ENCODE measurements around the gene CPE.
A peak's percentile ranks its signal among the peaks of the same experiment; 100 is the strongest.

The CPE gene

DNA sequence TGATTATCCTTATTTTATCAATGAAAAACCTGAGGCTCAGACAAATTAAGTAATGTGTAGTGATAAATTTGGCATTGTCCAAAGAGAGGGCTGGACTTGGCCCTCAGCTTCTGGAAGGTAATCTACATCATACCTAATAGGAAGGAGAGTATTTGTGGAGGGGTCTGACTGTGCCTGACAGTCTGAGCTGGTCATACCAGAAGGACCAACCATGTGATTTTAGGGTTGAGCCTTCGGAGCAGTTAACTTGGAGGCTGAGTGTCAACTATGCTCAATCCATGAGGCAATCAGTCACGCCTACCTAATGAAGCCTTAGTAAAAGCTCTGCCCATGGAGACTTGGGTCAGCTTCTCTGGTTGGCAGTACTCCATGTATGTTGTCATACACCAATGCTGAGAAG lies 136.4 kb downstream of the CPE start:
- DNase-seq, result no peak

DNA sequence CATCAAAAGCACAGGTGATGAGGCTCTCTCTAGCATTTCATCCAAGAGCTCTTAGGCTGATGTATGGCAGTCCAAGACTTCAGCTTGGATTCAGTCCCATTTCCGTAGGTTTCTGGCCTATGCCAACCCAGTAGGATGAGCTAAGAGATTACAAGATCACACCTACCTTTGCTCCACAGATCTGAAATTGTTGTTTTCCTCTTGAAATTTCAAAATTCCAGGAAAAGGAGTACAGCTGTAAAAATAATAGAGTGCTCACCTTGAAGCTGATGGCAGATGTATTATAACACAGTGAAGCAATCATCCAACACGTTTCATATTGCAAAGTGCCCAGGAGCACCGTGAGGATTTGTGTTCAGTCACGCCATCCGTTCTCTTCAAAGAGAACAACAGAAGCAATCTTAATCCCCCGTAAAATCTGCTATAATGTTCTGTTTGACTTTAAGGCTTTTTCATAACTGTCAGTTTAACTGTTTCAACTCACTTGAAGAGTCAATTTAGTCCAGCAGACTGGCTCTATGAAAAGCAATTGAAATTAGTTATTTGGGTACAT lies 137.5 kb downstream of the CPE start:
- no peak for DNase-seq

DNA sequence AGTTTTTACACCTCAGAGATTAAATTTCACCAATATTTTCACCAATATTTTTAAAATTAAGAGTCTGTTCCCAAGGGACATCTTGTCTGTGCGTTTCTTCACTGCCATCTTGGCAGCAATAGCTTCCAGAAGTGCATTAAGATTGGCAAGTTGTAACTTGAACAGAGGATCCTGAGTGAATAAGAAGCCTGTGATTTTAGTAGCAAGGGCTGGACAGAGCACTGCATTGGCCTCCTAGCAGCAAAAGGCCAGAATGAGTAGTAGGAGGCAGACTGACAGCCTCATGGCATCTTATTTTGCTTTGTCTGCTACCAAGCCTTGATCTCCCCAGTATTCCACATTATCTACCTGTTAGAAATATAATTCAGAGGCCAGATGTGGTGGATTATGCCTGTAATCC lies 138.4 kb downstream of the CPE start:
- DNase-seq, result no peak

DNA sequence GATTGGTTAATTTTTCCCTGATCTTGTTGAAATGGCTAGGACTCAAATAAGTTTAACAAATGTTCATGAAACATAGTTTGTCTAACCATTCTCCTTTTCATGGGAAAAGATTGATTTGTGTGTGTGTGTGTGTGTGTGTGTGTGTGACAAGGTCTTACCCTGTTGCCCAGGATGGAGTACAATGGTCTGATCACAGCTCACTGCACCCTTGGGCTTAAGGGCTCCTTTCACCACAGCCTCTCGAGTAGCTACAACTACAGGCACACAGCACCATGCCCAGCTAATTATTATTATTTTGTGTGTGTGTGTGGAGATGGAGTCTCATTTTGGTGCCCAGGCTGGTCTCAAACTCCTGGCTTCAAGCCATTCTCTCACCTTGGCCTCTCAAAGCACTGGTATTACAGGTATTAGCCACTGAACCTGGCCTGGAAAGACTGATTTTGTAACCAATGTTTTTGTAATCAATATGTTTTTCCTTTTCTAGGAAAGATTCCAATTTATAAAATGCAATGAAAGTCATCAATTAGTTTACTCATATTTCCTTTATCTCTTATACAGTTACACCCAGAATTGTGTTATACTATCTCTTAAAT lies 139.3 kb downstream of the CPE start:
- DNase-seq, result no peak

DNA sequence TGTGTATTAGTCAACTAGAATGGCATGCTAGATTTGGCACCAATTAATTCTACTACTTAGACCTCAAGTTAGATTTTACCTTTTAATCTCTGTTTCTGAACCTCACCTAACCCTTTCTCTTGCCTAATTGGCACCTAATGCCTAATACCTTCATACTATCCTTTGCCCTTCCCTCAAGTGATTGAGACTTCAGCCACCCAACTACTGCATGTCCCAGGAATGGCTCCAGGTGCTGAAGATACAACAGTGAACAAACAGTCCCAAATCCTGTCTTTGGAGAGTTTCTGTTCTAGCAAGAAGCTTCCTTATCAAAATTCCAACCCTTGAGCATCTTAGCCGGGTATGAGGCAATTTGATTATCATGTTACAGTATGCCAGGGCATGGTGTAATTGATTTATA lies 139.9 kb downstream of the CPE start:
- no peak for DNase-seq

DNA sequence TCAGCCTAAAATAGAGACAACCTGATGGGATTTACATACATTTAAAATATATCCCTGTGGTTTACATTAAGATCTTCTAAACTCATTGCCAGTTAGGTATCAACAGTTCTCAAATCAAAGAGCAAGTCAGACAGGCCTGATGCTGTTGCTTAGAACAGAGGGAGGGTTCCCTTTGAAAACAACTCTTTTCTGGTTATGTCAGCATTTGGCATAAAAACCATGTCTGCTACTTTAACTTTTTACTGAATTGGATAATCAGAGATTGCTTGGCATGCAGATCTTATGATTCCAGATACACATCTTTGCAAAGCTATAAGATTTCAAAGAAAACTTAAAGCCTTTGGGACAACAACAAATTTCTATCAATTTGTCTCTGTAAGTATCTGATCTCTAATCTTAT lies 140.8 kb downstream of the CPE start:
- DNase-seq, result no peak

DNA sequence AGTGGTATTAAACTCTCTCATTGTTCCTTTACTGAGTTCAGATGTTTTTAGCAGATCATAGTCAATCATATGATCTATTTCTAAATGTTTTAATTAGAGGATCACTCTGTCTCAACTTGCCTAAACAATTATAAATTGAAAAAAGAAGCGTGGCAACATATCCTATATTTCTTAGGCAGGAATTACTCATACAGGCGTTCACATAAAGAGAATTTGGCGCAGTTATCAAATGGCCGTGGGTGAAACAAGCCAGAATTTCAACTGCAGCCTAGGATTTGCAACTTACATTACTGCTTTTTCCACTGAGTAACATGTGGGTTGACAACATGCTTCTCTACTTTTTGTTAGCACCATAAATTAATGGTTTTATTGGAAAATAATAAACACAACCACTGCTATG lies 141.3 kb downstream of the CPE start:
- DNase-seq, result no peak

DNA sequence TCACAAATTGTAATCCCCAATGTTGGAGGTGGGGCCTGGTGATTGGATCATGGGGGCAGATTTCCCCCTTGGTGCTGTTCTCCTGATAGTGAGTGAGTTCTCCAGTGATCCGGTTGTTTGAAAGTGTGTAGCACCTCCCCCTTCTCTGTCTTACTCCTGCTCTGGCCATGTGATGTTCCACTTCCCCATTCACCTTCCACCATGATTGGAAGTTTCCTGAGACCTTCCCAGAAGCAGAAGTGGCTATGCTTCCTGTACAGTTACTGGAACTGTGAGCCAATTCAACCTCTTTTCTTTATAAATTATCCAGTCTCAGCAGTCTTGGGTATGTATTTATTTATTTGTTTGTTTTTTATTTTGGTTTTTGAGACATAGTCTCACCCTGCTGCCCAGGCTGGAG lies 143.2 kb downstream of the CPE start:
- no peak for DNase-seq

DNA sequence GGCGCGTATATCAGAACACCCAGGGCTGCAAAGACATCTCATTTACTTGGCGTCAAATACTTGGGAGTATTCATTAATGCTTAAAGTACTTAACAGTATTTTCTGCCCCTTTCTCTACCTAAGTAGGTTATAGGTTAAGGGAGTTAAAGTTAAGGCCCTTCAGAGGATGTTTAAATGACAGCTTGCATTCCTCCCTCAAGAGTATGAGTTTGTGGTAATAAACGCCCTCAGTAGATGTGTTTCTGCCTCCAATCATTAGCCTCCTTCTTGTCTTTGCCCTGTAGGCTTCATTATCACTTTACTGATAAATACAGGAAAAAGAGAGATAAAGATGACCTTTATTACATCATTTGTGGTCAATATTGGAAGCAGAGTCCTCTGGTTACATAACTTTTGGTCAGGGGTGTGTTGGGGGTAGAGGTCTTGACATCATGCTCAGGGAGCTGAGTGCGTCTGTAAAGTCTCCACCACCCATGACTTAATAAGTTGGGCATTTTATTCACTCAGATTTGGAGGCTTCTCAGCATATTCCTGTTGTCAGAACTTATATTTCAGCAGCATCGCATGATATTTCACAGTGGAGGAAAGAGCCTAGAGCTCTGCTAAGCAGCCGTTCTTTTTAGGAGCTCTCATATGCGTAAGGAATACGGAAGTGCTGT lies 145.9 kb downstream of the CPE start:
- no peak for DNase-seq

DNA sequence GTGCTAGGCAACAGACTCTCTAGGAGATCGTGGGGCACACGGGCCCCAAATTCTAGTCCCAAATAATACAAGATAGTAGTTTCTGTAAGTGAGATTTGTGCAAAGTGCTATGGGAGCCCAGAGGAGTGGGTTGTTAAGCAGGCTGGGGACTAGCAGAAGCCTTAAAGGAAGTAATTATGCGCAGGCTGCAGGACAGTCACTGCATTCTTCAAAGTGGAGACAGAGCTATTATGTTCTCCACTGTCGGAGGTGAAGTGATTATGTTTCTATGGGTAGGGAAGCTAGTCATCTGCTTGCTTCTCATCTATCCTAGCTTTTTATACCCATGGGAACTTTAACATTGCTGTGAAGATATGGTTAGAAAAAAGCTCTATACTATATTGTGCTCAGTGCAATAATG lies 154.2 kb downstream of the CPE start:
- no peak for DNase-seq

DNA sequence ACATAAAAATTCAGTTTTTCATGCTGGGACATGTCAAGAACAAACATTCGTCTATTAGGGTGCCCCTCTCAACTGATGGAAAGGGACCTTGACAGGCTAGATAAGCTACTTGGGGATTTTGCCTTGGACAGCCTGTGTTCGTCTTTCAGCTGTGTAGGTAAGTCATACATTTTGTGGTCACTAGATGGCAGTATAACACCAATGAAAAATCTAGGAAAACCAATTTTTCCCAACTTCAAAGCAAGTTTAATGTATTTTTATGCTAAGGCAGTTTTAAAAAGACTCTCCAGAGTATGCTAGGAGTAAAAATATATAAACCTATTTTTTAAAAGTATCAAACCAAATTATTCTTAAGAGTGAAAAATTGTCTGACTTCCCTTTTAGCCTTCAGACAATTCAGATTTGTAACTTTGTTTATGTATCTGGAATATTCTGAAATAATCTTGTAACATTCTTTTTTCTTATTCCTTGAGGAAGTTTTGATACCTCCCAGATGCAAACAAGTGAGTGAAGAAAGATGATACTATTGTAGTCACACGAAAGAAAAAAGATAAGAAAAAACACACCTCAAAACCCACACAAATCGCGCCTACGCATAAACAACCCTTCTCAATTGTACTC lies 158.3 kb downstream of the CPE start:
- peak in 1 of 2 experiments; percentile 29 for DNase-seq

DNA sequence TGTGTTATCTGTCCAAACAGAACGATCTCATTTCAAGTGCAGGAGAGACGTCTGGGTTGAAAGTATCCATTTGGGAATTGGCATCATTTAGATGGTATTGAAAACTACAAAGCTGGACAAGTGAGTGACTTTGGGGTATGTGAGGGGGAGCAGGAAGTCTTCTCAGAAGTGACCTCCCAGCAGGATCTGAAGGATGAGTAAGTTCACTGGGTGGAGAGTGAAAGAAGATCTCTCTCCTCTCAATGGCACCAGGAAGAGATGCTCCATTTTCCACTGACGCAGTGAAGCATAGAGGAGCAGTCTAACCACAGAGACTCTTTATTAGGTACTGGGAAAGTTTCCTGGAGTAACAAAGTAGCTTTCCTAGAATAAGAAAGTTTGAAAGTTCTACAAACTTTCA lies 161.0 kb downstream of the CPE start:
- DNase-seq, result no peak

DNA sequence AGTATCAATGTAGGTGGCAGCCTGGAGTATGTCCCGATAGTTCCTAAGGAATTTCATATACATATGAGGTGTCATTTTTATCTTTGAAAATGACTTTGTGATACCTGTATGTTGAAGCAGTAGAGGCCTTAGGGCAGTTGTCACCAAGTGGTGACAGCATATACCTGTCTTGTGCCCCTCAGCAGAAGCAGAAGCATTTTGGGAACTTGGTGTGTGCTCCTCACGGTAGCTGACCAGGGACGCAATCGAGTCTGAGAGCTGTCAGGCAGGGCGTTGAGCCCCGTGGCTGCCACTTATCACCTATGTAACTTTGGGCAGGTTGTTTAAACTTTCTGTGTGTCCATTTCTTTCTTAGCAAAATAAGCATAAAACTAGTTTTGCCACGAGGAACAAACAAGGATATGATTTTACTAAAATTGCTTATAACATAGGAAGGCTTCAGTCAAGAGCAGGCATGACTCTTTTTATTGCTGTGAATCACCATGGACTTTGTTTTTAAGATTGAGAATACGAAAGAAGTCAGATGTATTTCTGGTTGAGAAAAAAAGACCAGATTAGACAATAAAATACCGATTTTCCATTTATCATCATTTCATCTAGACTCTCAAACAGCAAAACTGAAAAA lies 161.5 kb downstream of the CPE start:
- DNase-seq, result no peak

DNA sequence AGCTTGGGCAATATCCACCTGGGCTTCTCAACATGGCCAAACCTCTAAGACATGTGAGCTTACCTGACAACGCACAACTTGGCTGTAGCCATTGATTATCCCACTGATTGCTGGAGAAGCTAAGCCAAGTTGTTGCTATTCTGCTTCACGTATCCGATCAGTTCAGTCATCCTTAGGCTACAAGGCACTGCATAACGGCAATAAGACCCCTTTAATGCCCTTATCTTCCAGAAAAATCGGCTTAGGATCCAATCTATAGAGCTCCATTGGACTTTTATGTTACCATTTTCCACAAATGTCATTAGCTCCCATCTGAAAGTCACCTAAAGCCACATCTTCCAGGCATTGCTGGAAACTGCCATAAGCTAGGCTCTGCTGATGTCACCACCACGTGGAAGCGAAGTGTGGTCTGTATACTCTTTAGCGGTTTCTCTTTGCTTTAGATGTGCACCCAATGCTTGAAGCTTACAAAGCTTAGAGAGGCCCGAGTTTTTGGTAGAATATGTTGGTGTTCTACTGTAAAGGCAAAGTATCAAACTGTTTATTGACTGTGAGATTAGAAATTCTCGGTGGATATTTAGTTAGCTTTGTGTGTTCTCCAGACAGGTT lies 163.1 kb downstream of the CPE start:
- DNase-seq, result no peak

DNA sequence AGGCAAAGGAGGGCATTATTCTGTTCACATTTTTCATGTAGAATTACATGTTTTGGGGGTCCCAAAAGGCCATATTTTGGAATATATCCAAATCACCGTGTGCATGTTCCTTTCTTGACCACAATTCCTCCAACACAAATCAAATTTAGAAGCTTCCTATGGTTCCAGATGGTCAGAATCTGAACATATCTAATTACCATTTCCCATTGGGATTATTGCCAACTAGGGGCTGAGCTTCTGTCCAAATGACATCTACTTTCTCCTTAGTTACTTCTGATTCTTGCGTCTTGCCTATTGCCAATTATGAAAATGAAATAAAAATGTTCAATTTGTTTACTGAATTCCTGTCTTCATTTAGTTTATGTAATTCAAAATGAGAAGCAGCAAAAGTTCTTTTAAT lies 163.7 kb downstream of the CPE start:
- no peak for DNase-seq

Measured in cerebellar nuclear complex (tissue), 1 donor.